HuH-7 (cell line): ENCODE measurements around the gene NR6A1.

Experiments used
- DNase-seq: peaks from one replicate; pipeline ENCODE4 v3.0.0; 2011; ENCODE audit warnings: low spot score

Gene NR6A1

GRCh38 chr9:124569942-124570341 lies 201.2 kb downstream of the NR6A1 start:
- no peak for DNase-seq

- no peak for DNase-seq
These were observed 203.7 kb downstream of the NR6A1 start for GRCh38 chr9:124567362-124567761.

DNA sequence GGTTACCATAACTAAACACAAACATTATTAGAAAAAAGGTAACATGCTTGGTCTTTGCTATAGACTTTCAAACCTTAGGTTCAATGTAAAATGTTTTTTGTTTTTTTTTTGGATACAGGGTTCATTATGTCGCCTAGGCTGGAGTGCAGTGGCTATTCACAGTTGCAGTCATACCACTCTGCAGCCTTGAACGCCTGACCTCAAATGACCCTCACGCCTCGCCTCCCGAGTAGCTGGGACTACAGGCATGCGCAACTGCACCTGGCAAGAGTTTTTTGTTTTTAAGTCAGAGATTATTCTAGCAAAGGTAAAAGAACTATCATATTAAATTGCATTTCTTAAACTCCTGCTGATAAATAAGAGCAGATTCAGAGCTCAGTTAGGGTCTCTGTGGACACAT lies 208.8 kb downstream of the NR6A1 start:
- no peak for DNase-seq

GRCh38 chr9:124559871-124560270 lies 211.2 kb downstream of the NR6A1 start:
- no peak for DNase-seq

- DNase-seq = no peak
These were observed 212.2 kb downstream of the NR6A1 start for GRCh38 chr9:124558777-124559470.

DNA sequence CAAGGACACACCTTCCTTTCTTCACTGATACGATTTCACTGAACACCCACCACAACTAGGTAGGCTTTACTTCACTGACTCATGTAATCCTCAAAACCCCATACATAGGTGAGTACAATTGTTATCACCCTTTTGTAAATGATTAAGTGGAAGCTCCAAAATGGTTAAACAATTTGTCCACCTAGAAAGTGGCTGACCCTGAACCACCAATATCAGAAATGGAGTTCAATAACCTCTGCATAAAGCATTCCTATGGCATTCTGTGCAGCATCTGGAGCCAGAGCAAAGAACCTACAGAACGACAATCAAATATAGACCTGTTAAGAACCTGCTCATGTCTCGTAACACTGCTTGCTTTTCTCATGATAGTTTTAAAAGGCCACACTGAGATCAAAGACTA lies 213.2 kb downstream of the NR6A1 start:
- DNase-seq = no peak

- no peak for DNase-seq
These were observed 216.1 kb downstream of the NR6A1 start for GRCh38 chr9:124555043-124555442.

- DNase-seq = no peak
These were observed 217.4 kb downstream of the NR6A1 start for GRCh38 chr9:124553738-124554137.

DNA sequence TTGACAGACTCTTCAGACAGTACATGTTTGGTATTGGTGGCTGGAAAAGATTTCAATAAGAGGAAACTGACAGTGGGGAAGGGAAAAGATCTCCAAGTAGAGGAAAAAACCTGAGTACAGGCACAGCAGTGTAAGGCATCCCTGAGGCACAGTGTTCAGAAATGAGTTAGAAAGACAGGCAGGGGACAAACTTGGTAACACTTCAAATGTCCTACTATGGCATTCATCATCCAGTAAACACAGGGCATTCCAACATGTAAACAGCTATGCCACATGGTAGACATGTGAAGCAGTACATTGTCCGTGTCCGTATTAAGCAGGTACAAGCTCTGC lies 218.9 kb downstream of the NR6A1 start:
- no peak for DNase-seq

DNA sequence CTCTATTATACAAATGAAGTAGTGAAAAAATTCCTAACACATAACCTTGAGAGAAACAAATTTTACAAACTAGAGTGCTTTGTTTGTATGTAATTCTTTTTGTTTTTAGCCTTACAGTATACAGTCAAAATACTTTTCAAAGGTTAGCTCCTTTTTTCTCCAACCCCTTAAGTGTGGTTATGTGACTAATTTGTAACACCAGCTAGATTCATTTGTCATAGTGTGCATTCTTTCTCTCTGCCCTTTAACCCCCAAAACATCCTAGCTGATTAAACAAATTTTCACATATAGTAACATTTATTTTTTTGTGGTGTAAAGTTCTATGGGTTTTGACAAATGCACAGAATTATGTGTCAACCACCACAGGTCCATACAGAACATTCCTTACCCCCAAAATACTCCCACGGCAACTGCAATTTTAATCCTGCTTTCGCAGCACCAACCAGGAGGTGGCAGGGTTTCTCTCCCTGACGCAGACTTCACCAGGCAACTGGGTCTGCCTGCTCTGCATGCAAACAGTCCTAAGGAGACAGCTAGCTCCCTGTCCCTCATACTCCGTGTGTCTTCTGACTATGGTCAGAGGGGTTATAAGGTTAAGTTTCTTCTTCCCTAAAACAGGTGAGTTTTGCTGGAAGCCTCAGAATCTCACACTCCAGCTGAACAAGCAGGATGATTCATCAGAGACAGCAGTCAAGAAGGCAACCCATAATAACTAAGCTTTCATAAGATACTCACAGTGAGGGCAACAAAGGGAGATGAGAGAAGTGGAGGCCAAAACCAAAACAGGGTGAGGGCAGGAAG lies 219.4 kb downstream of the NR6A1 start:
- peak; percentile 60 for DNase-seq

DNA sequence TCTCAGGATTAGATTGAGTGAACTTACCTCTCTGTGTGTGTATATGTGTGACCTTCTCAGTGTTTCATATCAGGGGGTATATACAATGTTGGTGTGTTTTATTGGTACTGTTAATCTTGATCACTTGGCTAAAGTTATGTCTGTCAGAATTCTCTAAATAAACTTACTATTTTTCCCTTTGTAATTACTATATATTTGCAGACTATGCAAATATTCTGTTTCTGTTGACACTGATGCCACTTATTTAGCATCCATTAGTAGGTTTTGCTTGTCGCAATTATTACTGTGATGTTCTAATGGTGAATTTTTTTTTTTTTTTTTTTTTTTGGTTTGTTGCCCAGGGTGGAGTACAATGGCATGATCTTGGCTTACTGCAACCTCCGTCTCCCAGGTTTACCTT lies 221.0 kb downstream of the NR6A1 start:
- no peak for DNase-seq

- no peak for DNase-seq
These were observed 222.1 kb downstream of the NR6A1 start for GRCh38 chr9:124549016-124549415.

GRCh38 chr9:124544535-124544934 lies 226.6 kb downstream of the NR6A1 start:
- DNase-seq = no peak

- no peak for DNase-seq
These were observed 229.3 kb downstream of the NR6A1 start for GRCh38 chr9:124541824-124542223.

DNA sequence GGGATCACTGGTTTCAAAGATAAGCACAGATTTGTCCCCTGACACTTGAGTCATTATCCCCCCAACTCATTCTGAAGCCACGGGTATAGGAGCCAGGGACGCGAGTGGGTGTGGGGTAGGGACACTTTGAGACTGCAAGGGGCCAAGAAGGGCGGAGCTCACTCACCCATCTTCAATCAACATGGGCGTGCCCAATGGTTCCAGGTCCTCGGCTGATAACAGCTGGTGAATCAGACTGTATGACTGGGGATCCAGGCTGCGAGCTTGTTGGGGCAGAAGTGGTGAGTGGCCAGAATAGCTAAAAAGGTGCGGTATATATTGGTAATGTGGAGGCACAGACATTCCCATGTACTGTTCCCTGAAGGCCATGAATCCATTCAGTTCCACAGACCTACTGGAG lies 233.2 kb downstream of the NR6A1 start:
- no peak for DNase-seq

- DNase-seq = no peak
These were observed 235.3 kb downstream of the NR6A1 start for GRCh38 chr9:124535846-124536245.

GRCh38 chr9:124532897-124533296 lies 238.2 kb downstream of the NR6A1 start:
- no peak for DNase-seq

DNA sequence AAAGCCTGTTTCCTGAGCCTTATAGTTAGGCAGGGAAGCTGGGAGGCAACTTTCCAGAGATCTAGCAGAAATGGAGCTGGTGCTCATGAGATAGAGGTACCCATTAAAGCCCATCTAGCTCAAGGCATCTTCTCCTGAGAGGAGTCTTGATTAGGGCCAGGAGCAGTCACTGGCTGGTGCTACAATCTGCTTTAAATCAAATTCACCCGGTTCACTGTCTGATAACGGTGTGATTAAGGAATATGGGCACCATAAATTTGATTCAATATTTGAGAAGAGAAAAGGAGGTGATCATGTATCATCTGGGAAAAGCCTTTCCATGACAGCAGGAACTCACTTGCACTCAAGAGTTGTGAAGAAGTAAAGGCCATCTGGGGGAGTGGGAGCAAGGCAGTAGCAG lies 240.0 kb downstream of the NR6A1 start:
- DNase-seq = no peak

GRCh38 chr9:124530246-124530645 lies 240.9 kb downstream of the NR6A1 start:
- no peak for DNase-seq

DNA sequence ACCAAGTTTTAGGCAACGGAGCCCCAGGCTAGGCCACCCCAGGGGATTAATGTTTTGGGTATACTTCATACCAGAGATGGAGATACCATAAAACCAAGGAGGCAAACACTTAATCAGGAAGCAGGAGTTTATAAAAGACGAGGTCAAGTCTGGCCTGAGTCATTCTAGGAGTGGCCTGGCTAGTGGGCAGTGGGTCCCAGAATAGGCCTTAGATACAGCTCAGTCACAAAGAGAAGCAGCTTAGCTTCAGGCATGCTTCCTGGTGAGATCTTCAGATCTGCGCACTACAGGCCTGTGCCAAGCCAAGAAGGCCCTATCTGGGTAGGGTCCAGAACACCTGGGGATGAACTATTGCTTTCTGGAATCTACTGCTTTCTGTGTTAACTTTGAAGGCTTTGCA lies 243.3 kb downstream of the NR6A1 start:
- DNase-seq = no peak

GRCh38 chr9:124526174-124526573 lies 244.9 kb downstream of the NR6A1 start:
- no peak for DNase-seq

DNA sequence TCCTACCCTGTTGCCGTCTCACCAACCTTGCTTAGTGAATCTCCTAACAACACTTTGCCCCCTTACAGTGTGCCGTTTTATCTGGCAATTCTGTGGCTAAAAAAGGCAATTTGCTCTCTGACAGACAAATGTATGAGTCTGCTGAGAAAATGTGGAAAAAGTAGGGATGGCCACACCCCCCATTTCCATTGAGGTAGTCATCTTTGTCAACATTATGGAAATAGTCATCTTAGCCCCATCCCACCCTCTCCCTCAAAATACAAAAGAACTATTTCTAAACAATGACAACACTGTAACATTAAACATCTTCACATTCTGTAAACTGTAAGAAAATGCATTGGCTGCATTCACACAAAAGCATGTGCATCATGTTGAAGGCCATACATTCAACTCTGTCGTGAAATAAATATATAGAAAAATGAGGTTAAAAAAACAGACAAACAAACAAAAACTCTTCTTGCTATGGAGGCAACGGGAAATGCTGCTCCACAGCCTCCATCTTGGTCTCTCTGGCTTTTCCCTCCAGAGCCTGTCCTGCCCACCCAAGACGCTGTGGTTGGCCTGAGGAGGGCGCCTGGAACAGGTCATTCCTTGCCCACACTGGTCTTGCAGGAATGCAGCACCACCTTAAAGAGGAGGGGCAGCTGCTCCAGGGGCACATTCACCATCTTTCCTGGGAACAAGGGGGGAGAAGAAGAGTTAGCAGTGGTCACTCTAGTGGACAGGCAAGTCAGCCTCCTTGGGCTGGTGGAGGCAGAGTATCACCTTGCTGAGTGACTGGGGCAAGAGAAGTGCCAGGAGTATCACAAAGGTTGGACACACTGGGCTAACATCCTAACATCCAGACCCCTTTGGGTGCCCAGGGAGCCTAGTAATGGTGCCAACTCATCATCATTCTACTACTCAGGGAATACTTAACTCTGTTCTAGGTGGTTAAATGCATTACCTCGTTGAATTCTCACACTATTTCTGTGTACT lies 248.7 kb downstream of the NR6A1 start:
- no peak for DNase-seq

- no peak for DNase-seq
These were observed 250.0 kb downstream of the NR6A1 start for GRCh38 chr9:124521142-124521541.
